GM18517 (cell line): Measurements from ENCODE around the gene TMEM240.
"Not testable (repeated sequence)": the region's sequence is repeated elsewhere in the genome, so short reads cannot be mapped to it uniquely, and the experiment has no call there.

Experiments
- ATAC-seq: cut with Tn5 transposase; IDR thresholded peaks from one replicate; pipeline ENCODE4 v1.9.1; 2021; ENCODE audit warnings: mild to moderate bottlenecking, moderate library complexity; ENCODE audit not compliant: unreplicated experiment

The TMEM240 gene

DNA sequence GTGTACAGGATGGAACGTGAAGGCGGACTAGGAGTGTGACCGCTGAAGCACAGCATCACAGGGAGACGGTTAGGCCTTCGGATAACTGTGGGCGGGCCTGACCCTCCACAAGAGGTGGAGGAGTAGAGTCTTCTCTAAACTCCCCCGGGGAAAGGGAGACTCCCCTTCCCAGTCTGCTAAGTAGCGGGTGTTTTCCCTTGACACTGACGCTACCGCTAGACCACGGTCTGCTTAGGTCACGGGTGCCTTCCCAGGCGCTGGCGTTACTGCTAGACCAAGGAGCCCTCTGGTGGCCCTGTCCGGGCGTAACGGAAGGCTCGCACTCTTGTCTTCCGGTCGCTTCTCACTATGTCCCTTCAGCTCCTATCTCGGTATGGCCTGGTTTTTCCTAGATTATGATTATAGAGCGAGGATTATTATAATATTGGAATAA is 35.0 kb downstream of the TMEM240 start:
- ATAC-seq: not testable (repeated sequence)

DNA sequence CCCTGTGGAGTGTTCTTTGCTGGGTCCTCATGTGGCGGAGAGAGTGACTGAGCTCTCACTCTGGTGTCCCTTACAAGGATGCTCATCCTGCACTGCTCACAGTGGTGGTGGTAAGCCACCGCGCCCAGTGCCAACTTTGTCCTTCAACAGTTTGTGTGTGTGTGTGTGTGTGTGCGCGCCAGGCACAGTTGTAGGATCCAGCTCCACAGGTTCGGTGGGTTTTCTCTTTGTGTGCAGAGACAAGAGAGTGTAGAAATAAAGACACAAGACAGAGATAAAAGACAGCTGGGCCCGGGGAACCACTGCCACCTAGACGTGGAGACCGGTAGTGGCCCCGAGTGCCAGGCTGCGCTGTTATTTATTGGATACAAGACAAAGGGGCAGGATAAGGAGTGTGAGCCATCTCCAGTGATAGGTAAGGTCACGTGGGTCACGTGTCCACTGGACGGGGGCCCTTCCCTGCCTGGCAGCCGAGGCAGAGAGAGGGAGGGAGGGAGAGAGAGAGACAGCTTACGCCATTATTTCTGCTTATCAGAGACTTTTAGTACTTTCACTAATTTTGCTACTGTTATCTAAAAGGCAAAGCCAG is 35.6 kb downstream of the TMEM240 start:
- not testable (repeated sequence) for ATAC-seq

DNA sequence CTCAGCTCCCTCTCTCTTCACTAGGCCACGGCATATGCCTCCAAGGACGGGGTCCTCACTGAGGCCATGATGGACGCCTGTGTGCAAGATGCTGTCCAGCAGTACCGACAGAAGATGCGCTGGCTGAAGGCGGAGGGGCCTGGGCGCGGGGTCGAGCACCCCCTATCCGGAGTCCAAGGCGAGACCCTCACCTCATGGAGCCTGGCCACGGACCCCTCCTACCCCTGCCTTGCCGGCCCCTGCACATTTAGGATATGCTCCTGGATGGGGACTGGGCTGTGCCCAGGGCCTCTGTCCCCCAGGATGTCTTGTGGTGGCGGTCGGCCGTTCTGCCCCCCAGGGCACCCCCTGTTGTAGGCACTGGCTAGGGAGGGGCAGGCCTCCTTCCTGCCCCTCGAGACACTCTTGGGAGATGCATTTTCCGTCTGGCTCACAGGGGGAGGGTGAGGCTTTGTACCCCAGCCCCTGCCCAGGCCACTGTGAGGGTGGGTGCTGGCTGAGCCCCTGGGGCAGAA is 44.9 kb downstream of the TMEM240 start:
- ATAC-seq: not testable (repeated sequence)

DNA sequence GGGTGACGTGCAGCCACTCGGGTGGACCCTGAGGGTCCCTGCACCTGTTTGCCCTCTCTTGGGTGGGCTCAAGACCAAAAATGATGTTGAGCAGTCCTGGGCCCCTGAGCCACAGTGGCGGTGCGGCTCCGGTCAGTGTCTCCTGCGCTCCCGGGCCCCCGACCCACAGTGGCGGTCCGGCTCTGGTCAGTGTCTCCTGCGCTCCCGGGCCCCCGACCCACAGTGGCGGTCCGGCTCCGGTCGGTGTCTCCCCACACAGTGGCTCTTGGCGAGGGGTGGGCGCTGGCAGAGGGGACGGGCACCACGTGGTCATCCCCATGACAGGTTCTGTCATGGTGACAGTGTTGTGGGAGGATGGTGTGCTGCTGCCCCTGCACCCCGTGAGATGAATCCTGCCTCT is 46.1 kb downstream of the TMEM240 start:
- ATAC-seq: not testable (repeated sequence)

DNA sequence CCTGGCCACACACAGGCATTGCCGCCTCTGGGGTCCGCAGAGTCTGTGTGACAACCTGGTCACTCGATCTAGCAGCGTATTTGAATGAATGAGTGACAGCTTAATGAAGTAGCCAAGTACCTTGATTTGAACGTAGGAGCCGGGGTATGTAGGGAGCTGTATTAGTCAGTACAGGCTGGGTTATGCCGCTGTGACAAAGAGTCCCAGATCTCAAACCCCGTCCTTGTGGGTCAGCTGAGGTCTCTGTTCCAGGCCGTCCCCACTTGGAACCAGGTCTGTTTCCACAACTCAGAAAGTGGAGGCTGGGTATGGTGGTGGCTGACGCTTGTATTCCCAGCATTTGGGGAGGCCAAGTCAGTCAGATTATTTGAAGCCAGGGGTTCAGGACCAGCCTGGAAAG is 48.8 kb downstream of the TMEM240 start:
- no peak for ATAC-seq

DNA sequence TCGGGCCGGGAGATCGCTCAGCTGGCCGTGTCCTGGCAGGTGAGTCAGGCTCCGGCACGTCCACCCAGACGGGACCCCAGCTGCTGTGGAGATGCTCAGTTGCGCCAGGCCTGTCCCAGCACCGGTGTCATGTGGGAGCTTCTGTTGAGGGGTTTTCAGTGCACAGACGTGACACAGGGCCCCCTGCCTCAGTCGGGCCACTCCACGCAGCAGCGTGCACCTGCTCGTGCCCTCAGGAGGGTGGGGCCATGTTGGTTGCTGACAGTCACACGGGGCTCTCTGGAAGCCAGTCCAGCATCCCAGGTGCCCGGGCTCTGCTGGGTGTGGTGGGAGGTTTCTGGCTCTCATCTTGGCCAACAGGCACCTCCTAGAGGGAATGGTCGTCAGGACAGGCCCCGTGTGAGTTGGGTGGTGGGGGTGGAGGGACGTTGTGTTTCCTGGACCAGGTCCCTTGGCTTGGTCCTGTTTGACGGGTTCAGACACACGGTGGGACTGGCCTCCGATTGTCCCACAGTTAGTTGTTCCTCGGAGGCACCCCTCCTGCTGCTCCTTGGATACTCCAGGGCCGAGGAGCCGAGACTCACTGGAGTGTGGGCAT is 49.7 kb downstream of the TMEM240 start:
- ATAC-seq: no peak

DNA sequence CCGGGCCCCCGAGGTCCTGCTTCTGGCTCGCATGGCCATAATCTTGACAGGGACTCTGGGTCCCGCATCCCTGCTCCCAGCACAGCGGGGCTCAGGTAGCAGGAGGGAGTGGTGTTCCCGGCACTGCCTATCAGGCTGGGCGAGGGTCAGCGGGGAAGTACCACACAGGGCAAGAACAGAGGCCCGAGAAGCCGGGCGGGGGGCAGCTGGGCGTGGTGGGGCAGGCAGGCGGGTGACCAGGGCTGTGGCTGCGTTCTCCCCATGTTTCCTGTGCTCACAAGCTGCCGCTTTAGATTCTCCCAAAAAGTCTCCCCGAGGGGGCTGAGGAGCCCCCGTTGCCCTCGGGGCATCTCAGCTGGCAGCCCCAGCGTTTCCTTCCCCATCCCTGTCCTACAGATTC is 50.6 kb downstream of the TMEM240 start:
- no peak for ATAC-seq

DNA sequence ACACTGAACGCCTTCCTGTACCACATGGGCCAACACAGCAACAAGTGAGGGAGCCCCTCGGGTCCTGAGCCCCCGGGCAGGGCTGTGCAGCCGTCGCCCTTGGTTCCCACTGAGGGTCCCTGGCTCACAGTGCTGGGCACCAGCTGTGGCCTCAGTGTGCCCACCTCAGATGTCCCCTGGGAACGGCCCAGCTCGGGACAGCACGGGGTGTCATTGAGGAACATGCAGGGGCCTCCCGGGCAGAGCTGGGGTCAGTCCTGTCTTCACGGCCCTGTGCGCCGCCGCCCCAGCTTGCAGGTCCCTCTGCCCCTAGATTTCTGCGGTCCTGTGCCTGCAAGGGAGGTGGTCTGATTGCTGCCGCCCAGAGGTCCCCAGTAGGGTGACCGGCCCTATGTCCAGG is 51.2 kb downstream of the TMEM240 start:
- no peak for ATAC-seq

DNA sequence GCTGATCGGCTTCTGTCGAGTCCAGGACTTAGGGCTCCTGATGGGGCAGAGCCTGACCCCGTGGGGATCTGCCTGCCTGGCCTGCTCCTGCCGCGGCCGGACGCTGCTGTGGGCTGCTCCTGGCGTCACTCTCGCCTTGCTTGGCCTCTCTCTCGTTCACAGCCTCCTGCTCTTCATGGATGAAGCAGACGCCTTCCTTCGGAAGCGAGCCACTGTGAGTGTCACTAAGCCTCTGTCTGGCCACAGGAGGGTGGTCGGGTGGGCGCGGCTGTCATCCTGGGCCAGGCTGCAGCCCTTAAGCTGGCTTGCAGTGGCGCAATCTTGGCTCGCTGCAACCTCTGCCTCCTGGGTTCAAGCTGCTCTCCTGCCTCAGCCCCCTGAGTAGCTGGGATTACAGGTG is 52.7 kb downstream of the TMEM240 start:
- no peak for ATAC-seq

DNA sequence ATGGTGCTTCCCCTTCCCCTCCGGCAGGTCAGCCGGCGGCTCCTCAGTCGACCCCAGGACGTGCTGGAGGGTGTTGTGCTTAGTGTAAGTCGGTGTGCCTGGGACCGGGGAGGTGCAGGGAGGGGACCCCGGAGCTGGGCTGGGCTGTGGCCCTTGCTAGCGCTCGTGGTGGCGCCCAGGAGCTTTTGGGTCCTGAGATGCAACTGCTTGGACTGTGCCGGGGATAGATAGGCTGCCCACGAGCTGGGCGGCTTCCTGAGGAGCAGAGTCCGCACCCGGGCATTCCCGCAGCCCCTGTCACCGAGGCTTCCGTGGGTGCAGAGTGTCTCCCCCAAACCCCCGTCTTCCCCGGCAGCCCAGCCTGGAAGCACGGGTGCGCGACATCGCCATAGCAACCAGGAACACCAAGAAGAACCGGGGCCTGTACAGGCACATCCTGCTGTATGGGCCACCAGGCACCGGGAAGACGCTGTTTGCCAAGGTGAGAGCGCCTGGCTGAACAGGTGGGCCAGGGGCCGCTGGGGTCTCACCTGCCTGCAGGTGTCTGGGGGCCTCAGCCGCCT is 54.6 kb downstream of the TMEM240 start:
- ATAC-seq: not testable (repeated sequence)

DNA sequence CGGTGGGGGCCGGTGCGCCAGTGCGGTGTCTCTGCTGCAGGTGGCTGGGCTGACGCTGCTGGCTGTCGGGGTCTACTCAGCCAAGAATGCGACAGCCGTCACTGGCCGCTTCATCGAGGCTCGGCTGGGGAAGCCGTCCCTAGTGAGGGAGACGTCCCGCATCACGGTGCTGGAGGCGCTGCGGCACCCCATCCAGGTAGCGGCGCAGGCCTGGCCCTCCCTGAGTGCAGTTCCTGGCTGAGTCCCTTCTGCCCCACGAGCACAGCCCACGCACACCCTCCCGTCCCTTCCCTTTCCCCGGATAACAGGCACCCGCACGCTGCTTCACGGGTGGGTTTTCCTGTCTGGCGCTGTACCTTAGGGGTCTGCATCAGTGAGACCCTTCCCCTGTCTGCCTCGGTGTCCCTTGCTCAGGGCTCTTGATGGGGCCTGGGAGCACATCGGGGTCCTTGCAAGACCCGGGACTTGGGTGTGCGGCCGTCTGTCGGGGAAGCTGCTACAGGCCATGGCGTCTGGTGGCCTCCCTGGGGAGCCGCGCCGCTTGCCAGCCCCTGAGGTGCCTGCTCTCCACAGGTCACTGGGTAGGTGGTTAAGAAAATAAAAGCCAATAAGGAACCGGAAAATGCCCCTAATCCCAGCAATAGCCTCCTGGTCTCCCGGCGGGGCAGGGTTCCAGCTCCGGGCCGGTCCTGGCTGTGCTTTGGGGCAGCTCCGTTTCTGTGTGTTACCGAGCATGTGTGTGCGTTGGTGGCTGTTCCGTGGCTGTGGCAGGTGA is 55.3 kb downstream of the TMEM240 start:
- not testable (repeated sequence) for ATAC-seq
